Fibroblast of villous mesenchyme (primary cell): ENCODE data around the gene S100A6. TPM values are rescaled to one million over a fixed set of nuclear protein-coding genes. Genes with fewer than 3 reads are reported as not detected.

Source experiments
- DNase-seq: peaks from one replicate; pipeline ENCODE4 v3.0.0-alpha.2; 2010; ENCODE audit warnings: low read depth
- H3K4me3 ChIP-seq: 2 replicates; pipeline ENCODE4 v1.5.1; 2011; ENCODE audit warnings: low read depth, mild to moderate bottlenecking, low read length
- CTCF ChIP-seq: IDR thresholded peaks from 2 replicates; pipeline ENCODE4 v1.5.1; 2012; ENCODE audit warnings: low read depth, mild to moderate bottlenecking, low read length; ENCODE audit not compliant: insufficient read depth
- total RNA-seq: library from RNA; depleted of rRNA; stranded (reverse); fragments of >200 nt; gene quantifications from 2 replicates; pipeline ENCODE4 v1.2.3, GENCODE V29; 2012

Gene S100A6
- total RNA-seq, 1 donor: 1,040 TPM

GRCh38 chr1:153507926-153508583, 27.7 kb downstream of the S100A6 start:
- TF ChIP-seq CTCF: no peak
- DNase-seq: no peak
- no peak overlapping the region for H3K4me3 ChIP-seq

- peak; percentile 93 for DNase-seq
- no peak for TF ChIP-seq CTCF
- no peak overlapping the region for H3K4me3 ChIP-seq
Observed at GRCh38 chr1:153506831-153507413, 28.9 kb downstream of the S100A6 start.

- no peak for DNase-seq
- TF ChIP-seq CTCF: no peak
- H3K4me3 ChIP-seq: no peak overlapping the region
Observed at GRCh38 chr1:153506386-153506785, 29.4 kb downstream of the S100A6 start.

- no peak for DNase-seq
- no peak for TF ChIP-seq CTCF
- no peak overlapping the region for H3K4me3 ChIP-seq
Observed at GRCh38 chr1:153505576-153505975, 30.2 kb downstream of the S100A6 start.

- TF ChIP-seq CTCF: no peak
- DNase-seq: no peak
- H3K4me3 ChIP-seq: no peak overlapping the region
Observed at GRCh38 chr1:153503766-153504165, 32.0 kb downstream of the S100A6 start.

- no peak for TF ChIP-seq CTCF
- no peak overlapping the region for H3K4me3 ChIP-seq
- DNase-seq: no peak
Observed at GRCh38 chr1:153498746-153499145, 37.0 kb downstream of the S100A6 start.

- DNase-seq: no peak
- no peak overlapping the region for H3K4me3 ChIP-seq
- no peak for TF ChIP-seq CTCF
Observed at GRCh38 chr1:153495536-153495935, 40.3 kb downstream of the S100A6 start.
